ENCODE data around the gene AKAP13. TPM values are rescaled to one million over a fixed set of nuclear protein-coding genes. Genes with fewer than 3 reads are reported as not detected.
"Not testable (repeated sequence)": the region's sequence is repeated elsewhere in the genome, so short reads cannot be mapped to it uniquely, and the experiment has no call there.

The AKAP13 gene
- total RNA-seq, 2 donors from 2014 or later = 151 to 159 TPM

- ATAC-seq (no peak), DNase-seq (no peak)
- intact Hi-C loops (cut with DNase I, micrococcal nuclease) = loop anchor here in 1 of 2 donors (10.0 kb wide), 1 partner anchor 54 kb away; no protein-coding TSS in a partner anchor
These were observed 98.8 kb downstream of the AKAP13 start for GRCh38 chr15:85479071-85479647.

- ATAC-seq (no peak), DNase-seq (no peak)
- intact Hi-C loops (cut with DNase I, micrococcal nuclease) = loop anchor here in 1 of 2 donors (10.0 kb wide), 1 partner anchor 244 kb away; no protein-coding TSS in a partner anchor
These were observed 100.5 kb downstream of the AKAP13 start for GRCh38 chr15:85480923-85481322.

- intact Hi-C loops (cut with DNase I, micrococcal nuclease) = loop anchor here in 1 of 2 donors (10.0 kb wide), 1 partner anchor 243 kb away; no protein-coding TSS in a partner anchor
- not testable (repeated sequence) for ATAC-seq, DNase-seq
These were observed 101.1 kb downstream of the AKAP13 start for GRCh38 chr15:85481543-85481942.

- ATAC-seq (peak; percentile 47), DNase-seq (no peak)
- intact Hi-C loops (cut with DNase I, micrococcal nuclease) = loop anchor here in 1 of 2 donors (10.0 kb wide), 1 partner anchor 242 kb away; no protein-coding TSS in a partner anchor
These were observed 102.5 kb downstream of the AKAP13 start for GRCh38 chr15:85482894-85483293.

GRCh38 chr15:85483955-85484354 is 103.6 kb downstream of the AKAP13 start:
- ATAC-seq, DNase-seq: not testable (repeated sequence)
- intact Hi-C loops (cut with DNase I, micrococcal nuclease) = loop anchor here in 1 of 2 donors (10.0 kb wide), 1 partner anchor 241 kb away; no protein-coding TSS in a partner anchor

GRCh38 chr15:85484923-85485322 is 104.5 kb downstream of the AKAP13 start:
- DNase-seq, ATAC-seq: not testable (repeated sequence)
- intact Hi-C loops (cut with DNase I, micrococcal nuclease) = loop anchor here in 1 of 2 donors (10.0 kb wide), 1 partner anchor 240 kb away; no protein-coding TSS in a partner anchor

GRCh38 chr15:85485956-85486567 is 105.7 kb downstream of the AKAP13 start:
- intact Hi-C loops (cut with DNase I, micrococcal nuclease) = loop anchor here in 1 of 2 donors (10.0 kb wide), 1 partner anchor 239 kb away; no protein-coding TSS in a partner anchor
- DNase-seq = peak; percentile 40 to 53
- peak; percentile 85 for ATAC-seq

- ATAC-seq, DNase-seq: not testable (repeated sequence)
- intact Hi-C loops (cut with DNase I, micrococcal nuclease) = loop anchor here in 1 of 2 donors (10.0 kb wide), 1 partner anchor 237 kb away; no protein-coding TSS in a partner anchor
These were observed 107.4 kb downstream of the AKAP13 start for GRCh38 chr15:85487796-85488195.

- intact Hi-C loops (cut with DNase I, micrococcal nuclease) = loop anchor here in 1 of 2 donors (10.0 kb wide), 1 partner anchor 236 kb away; no protein-coding TSS in a partner anchor
- ATAC-seq (no peak), DNase-seq (no peak)
These were observed 108.6 kb downstream of the AKAP13 start for GRCh38 chr15:85488997-85489396.

GRCh38 chr15:85489773-85490493 is 109.5 kb downstream of the AKAP13 start:
- ATAC-seq = no peak
- intact Hi-C loops (cut with DNase I, micrococcal nuclease) = loop anchor here in 1 of 2 donors (10.0 kb wide), 2 partner anchors 165 to 235 kb away; no protein-coding TSS in a partner anchor
- no peak for DNase-seq

- ATAC-seq = no peak
- intact Hi-C loops (cut with DNase I, micrococcal nuclease) = loop anchor here in 1 of 2 donors (10.0 kb wide), 1 partner anchor 166 kb away; no protein-coding TSS in a partner anchor
These were observed 110.5 kb downstream of the AKAP13 start for GRCh38 chr15:85490856-85491255.

GRCh38 chr15:85491691-85492090 is 111.3 kb downstream of the AKAP13 start:
- no peak for ATAC-seq
- DNase-seq = no peak
- intact Hi-C loops (cut with DNase I, micrococcal nuclease) = loop anchor here in 1 of 2 donors (10.0 kb wide), 1 partner anchor 167 kb away; no protein-coding TSS in a partner anchor

More at GRCh38 chr15:85490856-85491255, 110.5 kb downstream of the AKAP13 start:
- DNase-seq = no peak

- ATAC-seq (no peak), DNase-seq (no peak)
- intact Hi-C loops (cut with DNase I, micrococcal nuclease) = loop anchor here in 1 of 2 donors (10.0 kb wide), 1 partner anchor 168 kb away; no protein-coding TSS in a partner anchor
These were observed 112.0 kb downstream of the AKAP13 start for GRCh38 chr15:85492406-85492805.

GRCh38 chr15:85493260-85493659 is 112.9 kb downstream of the AKAP13 start:
- intact Hi-C loops (cut with DNase I, micrococcal nuclease) = loop anchor here in 1 of 2 donors (10.0 kb wide), 1 partner anchor 168 kb away; no protein-coding TSS in a partner anchor

GRCh38 chr15:85494048-85494777 is 113.8 kb downstream of the AKAP13 start:
- intact Hi-C loops (cut with DNase I, micrococcal nuclease) = loop anchor here in 1 of 2 donors (10.0 kb wide), 1 partner anchor 169 kb away; no protein-coding TSS in a partner anchor
- peak; percentile 87 for ATAC-seq
- DNase-seq = peak in 1 of 2 donors; percentile 36

More at GRCh38 chr15:85493260-85493659, 112.9 kb downstream of the AKAP13 start:
- no peak for DNase-seq
- peak; percentile 90 for ATAC-seq

GRCh38 chr15:85495096-85495495 is 114.7 kb downstream of the AKAP13 start:
- DNase-seq (no peak), ATAC-seq (no peak)
- intact Hi-C loops (cut with DNase I, micrococcal nuclease) = loop anchor here in 1 of 2 donors (10.0 kb wide), 1 partner anchor 170 kb away; no protein-coding TSS in a partner anchor

- no peak for ATAC-seq
- no peak for DNase-seq
- intact Hi-C loops (cut with DNase I, micrococcal nuclease) = loop anchor here in 1 of 2 donors (10.0 kb wide), 1 partner anchor 171 kb away; no protein-coding TSS in a partner anchor
These were observed 115.1 kb downstream of the AKAP13 start for GRCh38 chr15:85495544-85495943.
